NCI-H2029 (cell line): Measurements from ENCODE around the gene TTC23.
"Not testable (repeated sequence)": the region's sequence is repeated elsewhere in the genome, so short reads cannot be mapped to it uniquely, and the experiment has no call there.

ENCODE experiments used
- DNase-seq: peaks from one replicate; lab custom pipeline; 2025; lab: John Stamatoyannopoulos, UW

Gene TTC23

GRCh38 chr15:99120050-99120777, 129.2 kb downstream of the TTC23 start:
- no peak for DNase-seq

DNA sequence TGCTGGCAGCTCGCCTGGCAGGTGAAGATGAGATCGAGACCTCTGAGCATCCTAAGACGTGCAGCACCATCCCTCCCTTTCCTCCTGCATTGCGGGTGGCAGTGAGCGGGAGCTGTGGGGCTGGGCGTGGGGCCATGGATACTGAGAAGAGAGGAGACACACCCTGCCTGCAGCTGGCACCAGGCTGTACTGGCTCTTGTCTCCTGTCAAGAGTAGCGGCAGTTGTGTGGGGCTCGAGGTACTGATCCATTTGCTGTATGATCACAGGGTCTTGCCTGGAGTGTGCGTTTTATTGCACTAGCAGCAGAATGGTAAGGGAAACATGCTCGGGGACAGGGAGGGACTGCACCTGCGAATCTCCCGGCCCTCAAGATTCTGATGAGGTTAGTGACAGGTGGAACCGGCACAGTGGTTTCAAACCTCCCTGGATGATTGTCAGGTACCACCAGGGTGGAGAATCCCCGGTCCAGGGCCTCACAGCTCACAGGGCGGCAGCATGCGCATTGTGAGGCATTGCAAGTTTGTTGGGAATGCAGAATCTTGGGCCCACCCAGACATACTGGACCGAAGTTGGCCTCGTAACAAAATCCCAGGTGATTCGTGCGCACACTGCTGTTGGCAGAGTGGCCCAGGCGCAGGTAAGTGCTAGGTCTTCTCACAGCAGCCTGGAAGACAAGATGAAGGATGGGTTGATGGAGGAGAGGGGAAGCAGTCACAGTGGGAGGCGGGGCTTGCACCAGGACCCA, 130.4 kb downstream of the TTC23 start:
- no peak for DNase-seq

GRCh38 chr15:99118258-99118632, 131.1 kb downstream of the TTC23 start:
- DNase-seq: no peak

DNA sequence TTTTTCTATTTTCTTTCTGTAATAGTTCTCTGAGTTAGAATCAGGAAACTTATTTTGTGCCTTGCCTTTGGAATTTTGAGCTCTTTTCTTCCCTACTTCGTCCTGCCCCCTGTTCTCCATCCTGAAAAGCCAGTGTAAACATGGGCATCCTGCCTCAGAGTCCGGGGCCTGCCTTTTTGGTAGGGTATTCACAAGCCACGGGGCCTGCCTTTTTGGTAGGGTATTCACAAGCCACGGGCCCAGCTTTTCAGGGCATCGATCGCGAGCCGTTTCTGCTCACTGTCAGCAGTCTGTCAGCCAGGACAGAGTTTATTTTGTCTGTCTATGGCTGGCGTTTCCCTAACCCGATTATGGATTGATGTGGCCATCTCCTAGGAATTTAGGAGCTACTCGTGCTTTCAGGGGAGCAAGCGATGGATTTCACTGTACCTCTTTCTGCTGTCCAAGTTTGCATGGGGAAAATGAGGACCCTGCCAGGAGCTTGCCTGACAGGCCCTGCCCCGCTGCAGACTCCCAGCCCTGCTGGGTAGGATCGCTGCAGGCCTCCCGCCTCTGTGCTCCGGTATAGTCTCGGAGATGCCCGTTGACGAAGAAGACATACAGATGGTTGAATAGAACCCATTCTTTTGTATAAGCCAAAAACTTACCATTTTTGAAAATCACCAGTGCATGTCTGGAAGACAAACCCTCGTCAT, 131.7 kb downstream of the TTC23 start:
- DNase-seq: no peak

- DNase-seq: no peak
These were observed 132.3 kb downstream of the TTC23 start for GRCh38 chr15:99117111-99117510.

DNA sequence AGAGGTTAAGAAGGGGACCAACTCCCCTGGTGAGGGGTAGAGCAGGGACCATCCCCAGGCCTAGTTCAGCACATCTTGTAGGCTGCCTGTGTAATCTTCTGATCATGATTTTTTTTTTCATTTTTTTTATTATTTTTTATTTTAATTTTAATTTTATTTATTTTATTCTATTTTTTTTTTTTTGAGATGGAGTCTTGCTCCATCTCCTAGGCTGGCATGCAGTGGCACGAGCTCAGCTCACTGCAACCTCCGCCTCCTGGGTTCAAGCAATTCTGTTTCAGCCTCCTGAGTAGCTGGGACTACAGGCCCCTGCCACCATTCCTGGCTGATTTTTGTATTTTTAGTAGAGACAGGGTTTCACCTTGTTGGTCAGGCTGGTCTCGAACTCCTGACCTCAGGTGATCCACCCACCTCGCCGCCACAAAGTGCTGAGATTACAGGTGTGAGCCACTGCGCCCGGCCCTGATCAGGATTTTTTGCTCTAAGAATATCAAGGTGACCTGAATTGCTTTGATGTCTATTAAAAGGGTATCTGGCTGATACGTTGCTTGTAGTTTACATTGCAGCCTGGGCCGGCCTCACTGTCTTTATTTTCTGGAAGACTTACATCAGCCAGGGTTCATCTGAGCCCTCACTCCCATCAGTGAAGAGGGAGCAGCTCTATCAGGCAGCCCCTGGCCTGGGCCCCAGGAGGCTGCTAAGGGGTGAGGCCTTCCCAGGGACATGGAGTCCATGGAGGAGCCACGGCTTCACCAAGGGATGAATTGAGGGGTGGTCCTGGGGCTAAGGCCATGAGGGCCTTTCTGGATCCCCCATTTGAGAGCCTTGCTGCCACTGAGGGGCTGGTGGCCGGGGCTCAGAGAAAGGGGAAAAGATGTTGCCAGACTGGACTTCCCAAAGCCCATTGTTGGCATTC, 133.8 kb downstream of the TTC23 start:
- DNase-seq: no peak

DNA sequence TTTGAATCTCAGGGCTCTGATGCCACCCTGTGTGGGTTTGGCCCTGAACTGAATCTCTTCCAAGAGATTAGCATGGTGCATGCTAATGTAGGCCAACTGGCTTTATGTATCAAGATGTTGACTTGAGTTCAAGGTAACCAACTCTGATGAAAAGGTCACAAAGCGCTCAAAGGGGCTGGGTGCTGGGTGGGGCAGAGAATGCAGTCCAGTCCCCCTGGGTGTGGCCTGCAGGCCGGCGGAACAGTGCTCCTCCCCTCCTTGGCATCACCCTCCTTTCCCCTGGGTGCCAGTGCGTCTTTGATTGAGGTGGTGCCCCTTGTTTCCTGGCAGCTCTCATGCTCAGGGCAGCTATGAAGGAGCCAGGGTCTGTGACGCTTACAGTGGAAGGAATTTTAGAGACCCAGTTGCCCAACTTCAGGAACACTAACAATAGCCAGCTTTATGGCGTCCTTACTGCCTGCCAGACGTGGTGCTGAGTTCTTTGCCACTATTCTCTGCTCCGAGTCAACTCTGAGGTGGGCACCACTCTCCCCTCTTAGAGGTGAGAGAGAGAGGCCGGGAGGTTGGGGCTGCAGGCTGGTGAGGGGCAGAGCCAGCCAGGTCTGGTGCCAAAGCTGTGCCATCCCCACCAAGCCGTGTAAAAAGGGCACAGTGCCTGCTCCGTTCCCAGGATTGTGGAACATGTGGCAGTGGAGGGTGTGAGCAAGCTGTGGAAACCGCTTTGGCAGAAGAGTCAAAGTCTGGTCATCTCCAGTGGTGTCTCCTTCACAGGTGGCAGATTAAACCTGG, 134.7 kb downstream of the TTC23 start:
- DNase-seq: no peak

DNA sequence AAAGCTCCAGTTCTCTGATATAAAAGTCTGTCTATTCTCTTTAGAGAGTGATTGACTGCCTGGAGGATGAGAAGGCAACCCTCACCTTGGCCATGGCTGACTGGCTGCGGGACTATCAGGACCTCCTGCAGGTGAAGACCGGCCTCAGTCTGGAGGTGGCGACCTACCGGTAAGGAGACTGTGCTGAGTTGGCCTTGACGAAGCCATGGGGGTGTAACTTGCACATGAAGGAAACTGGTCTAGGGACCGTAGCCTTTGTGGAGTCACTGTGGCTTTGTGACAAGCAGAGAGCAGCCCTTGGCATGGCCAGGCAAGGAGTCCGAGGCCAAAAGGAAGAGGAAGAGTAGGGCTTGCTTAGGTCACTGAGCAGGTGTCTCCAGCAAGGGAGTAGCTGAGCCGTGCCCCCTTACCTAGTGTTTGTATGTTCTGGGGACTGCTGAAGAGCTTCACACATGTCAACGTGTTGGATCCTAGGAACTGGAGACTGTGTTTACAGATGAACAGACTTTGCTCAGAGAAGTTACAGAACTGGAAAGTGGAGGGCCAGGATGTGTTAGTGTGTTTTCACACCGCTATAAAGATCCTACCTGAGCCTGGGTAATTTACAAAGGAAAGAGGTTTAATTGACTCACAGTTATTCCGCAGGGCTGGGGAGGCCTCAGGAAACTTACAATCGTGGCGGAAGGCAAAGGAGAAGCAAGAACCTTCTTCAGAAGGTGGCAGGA, 135.7 kb downstream of the TTC23 start:
- DNase-seq: no peak

DNA sequence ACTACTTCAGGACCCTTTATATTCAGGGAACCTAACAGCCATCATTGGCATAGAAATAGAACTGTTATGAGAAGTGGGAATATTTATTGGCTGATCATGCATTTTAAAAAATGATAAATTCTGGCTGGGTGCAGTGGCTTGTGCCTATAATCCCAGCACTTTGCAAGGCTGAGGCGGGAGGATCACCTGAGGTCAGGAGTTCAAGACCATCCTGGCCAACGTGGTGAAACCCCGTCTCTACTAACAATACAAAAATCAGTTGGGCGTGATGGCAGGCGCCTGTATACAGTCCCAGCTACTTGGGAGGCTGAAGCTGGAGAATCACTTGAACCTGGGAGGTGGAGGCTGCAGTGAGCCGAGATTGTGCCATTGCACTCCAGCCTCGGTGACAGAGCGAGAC, 137.7 kb downstream of the TTC23 start:
- DNase-seq: not testable (repeated sequence)

DNA sequence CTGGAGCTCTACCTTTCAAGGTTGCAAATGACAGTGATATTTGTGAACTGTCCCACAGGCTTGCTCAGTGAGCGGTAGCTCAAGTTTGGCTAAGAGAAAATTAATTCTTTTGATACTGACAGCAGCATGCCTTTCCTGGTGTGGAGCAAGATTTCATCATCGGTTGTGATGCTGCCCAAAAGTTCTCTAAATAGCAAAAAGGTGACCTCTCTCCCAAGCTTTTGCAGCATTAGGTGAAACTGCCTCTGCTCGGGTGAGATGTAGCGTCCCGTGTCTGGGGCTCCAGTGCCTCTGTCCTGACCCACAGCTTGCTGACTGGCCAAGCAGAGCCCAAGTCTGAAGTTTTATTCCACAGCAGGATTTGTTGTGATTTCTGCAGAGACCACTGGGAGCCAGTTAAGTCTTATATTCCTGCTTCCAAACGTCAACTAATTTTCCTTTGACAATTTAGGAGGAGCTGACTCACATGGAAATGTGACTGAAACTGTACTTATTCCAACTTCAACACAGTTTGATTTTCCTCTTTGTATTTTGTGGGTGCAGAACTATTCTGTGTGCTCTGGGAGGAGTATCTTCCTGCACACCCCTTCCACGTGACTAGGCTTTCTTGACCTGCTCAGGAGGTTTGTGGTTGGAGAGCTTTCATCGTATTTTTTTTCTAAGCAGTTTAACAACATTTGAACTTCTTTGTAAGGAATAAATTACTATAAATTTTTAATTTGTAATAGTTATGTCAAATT, 138.6 kb downstream of the TTC23 start:
- DNase-seq: no peak

- no peak for DNase-seq
These were observed 139.3 kb downstream of the TTC23 start for GRCh38 chr15:99110093-99110492.

- DNase-seq: no peak
These were observed 139.8 kb downstream of the TTC23 start for GRCh38 chr15:99109555-99110021.

DNA sequence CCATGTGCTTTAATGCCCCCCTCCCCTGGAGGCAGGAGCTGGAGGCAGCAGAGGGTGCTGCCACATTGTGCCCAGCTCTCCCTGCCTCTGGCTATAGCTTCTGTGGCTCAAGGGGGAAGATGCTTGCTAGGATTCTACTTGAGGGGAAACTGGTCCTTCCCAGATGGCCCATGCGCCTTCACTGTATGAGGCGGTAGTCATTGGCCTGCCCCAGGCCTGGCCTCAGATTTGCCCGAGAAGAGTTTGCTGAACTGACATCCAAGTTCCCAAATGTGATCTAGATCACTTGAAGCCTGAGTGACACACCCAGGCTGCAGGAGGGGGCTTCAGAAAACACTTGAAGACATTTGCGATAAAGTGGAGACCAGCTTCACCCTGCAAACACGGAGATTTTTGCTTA, 140.4 kb downstream of the TTC23 start:
- no peak for DNase-seq

DNA sequence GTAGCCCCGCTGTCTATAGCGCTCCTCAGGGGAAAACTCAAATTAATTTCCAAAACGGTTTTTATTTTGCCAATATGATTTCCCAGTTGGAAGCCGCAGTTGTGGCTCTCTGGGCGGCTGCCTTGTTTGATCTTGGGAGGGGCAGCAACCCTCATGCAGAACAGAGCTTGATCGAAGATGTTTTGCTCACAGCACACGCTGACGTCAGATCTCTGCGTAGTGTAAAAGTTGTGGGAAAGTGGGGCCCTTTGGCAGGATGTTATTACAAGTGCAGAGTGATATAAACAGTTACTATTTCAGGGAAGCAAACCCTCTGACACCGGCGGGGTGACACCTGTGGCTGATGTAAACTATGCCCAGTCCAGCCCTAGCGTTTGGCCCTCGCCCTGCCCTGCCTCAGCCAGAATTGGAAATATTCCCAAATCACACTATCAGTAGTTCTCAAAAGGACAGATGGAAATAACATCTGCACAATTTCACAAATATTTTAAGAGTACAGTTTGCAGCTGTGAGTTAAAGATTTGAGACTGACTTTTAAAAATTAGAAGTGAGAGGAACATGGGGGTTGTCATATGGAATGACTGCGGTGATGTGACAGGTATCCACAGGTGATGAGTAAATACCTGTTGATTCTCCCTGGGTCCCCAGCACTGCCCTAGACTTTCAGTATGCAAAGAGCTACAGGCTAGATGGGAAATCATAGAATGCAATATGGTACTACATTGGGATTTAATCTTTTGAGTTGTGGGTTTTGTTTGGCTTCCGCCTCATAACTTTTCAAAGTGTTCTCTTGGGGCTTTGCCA, 142.8 kb downstream of the TTC23 start:
- DNase-seq: no peak

DNA sequence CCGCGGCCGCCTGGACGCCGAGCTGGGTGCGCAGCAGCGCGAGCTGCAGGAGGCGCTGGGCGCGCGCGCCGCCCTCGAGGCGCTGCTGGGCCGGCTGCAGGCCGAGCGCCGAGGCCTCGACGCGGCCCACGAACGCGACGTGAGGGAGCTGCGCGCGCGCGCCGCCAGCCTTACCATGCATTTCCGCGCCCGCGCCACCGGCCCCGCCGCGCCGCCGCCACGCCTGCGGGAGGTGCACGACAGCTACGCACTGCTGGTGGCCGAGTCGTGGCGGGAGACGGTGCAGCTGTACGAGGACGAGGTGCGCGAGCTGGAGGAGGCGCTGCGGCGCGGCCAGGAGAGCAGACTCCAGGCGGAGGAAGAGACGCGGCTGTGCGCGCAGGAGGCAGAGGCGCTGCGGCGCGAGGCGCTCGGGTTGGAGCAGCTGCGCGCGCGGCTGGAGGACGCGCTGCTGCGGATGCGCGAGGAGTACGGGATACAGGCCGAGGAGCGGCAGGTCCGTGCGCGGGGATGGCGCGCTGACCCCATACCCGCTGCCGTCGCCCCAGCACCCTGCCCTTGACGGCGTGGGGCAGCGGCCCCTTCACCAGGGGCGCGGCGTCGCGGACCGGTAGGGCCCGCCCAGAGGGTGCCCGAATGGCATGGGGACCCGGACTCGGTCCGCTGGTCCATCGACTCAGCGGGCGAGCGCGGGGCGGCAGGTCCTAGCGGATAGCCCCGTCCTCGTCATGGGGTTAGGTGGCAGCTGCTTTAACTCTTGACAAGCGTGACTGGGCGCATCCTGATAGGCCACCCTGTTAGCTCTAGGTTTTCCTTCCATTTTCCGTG, 143.7 kb downstream of the TTC23 start:
- peak; percentile 10 for DNase-seq

DNA sequence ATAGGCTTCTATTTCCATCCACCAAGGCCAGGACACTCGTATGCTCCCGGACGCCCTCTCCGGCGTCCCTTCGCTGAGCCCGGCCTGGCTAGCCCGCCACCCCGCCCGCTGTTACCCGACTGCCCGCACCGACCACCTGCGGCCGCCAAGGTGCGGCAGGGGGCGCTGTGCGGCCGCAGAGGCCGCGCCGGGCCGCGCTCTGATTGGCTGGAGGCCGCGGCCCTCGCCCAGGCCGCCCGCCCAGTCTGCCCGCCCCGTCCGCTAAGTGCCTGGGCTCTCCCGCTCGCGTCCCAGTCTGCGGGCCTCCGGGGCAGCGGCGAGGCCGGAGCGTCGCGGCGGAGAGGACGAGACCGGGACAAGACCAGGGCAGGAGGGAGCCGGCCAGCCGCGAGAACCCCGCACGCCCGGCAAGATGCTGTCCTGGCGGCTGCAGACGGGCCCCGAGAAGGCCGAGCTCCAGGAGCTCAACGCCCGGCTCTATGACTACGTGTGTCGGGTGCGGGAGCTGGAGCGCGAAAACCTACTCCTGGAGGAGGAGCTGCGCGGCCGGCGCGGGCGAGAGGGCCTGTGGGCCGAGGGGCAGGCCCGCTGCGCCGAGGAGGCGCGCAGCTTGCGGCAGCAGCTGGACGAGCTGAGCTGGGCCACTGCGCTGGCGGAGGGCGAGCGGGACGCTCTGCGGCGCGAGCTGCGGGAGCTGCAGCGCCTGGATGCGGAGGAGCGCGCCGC, 144.4 kb downstream of the TTC23 start, which contains the start of gene SYNM:
Gene SYNM, plus strand, starts transcription at position 293 of the 726 bp plus-strand sequence. Its CDS starts 120 bp downstream, at position 413.
- DNase-seq: peak; percentile 64

DNA sequence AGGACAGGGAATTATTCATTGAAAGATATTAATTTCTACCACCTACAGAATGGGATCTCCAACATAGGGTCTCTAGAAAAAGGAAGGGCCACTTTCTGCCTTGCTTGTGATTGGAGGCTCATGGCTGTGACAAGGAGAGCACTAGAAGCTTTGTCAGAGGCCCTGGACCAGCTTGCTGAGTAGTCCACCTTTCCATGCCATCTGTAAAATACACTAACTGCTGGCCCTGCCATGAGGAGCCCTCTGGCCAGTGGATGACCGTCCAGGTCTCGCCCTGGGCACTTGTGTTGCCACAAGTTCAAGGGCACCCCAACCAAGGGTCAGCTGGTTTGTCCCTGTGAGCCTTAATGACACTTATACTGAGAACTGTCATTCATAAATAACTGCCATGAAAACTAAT, 146.1 kb downstream of the TTC23 start:
- no peak for DNase-seq
